Omental fat pad (tissue), 4 donors: ENCODE results near the gene HPS6. TPM values are rescaled to one million over a fixed set of nuclear protein-coding genes. Genes with fewer than 3 reads are reported as not detected.
"Not testable (repeated sequence)": the region's sequence is repeated elsewhere in the genome, so short reads cannot be mapped to it uniquely, and the experiment has no call there.

Experiments used
- ATAC-seq: fragments of 150-250 bp; one replicate; pipeline ENCODE4 v1.9.1; 2016; ENCODE audit warnings: mild to moderate bottlenecking, moderate library complexity; ENCODE audit not compliant: low FRiP score
- DNase-seq: peaks from one replicate; pipeline ENCODE4 v3.0.0-alpha.2; 2019; ENCODE audit warnings: low spot score
- total RNA-seq, 4 donors: library from RNA; depleted of rRNA; stranded (reverse); fragments of >200 nt; gene quantifications; one replicate each; pipeline ENCODE4 v1.1.0, GENCODE V29; 2016
- TF ChIP-seq, protein P1 (sequence below), 3 donors: fragments of 450-650 bp; IDR thresholded peaks; one replicate each; pipeline ENCODE4 v1.5.1; 2016 to 2017; ENCODE audit warnings: antibody characterized with exemption in 3 of 3, mild to moderate bottlenecking in 3 of 3, moderate library complexity in 2 of 3

HPS6 gene
- total RNA-seq, 4 donors from 2014 or later = 14.1 to 31.5 (median 22.5) TPM

- DNase-seq (no peak), ATAC-seq (no peak)
- TF ChIP-seq, protein P1, sequence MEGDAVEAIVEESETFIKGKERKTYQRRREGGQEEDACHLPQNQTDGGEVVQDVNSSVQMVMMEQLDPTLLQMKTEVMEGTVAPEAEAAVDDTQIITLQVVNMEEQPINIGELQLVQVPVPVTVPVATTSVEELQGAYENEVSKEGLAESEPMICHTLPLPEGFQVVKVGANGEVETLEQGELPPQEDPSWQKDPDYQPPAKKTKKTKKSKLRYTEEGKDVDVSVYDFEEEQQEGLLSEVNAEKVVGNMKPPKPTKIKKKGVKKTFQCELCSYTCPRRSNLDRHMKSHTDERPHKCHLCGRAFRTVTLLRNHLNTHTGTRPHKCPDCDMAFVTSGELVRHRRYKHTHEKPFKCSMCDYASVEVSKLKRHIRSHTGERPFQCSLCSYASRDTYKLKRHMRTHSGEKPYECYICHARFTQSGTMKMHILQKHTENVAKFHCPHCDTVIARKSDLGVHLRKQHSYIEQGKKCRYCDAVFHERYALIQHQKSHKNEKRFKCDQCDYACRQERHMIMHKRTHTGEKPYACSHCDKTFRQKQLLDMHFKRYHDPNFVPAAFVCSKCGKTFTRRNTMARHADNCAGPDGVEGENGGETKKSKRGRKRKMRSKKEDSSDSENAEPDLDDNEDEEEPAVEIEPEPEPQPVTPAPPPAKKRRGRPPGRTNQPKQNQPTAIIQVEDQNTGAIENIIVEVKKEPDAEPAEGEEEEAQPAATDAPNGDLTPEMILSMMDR (IDR thresholded peaks at IDR 0.05) = no peak
Measured at GRCh38 chr10:102038410-102038809, 26.7 kb upstream of the HPS6 start.

DNA sequence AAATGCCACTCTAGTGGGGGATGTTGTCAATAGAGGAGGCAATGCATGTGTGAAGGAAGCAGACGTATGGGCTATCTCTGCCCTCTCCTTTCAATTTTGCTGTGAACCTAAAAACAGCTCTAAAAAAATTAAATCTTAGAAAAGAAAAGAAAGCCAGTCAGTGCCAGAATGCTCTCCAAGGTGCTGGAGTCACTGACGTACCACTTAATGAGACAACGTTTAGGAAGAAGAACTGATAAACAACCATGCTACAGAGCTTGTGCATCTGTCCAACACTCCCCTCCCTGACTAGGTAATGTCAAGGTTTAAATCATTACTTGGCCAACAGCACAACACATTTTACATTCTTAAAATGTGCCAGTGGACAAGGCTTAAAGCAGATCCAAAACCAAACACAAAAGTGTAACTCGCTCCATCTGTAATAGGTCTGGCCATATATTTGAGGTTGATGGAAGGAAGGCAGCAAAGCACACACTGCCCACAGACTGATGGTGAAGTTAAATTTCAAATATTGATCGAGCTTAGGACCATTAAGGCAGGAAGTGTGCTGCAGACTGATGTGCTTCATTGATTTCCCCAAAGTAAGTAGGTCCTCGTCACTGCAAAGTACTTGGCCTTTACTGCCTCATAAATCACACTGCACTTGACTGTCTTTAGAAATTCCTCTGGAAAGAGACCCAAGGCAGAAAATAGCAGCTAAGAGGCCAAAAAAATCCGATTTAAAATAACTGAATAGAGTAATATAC is 24.7 kb upstream of the HPS6 start:
- no peak for ATAC-seq
- TF ChIP-seq, protein P1 (IDR thresholded peaks at IDR 0.05) = no peak
- DNase-seq = no peak

GRCh38 chr10:102045292-102045691 is 19.9 kb upstream of the HPS6 start:
- DNase-seq (no peak), ATAC-seq (no peak)
- TF ChIP-seq, protein P1 (IDR thresholded peaks at IDR 0.05) = no peak

DNA sequence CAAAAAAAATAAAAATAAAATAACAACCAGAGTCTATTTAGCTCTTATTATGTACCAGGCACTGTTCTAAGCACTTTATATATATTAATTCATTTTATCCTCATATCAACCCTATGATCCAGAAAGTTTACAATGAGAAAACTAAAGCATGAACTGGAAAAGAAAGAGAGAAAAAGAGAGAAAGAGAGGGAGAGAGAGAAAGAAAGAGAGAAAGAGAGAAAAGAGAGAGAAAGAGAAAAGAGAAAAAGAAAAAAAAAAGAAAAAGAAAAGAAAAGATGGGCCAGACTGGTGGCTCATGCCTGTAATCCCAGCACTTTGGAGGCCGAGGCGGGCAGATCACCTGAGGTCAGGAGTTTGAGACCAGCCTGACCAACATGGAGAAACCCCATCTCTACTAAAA is 19.1 kb upstream of the HPS6 start:
- TF ChIP-seq, protein P1 (IDR thresholded peaks at IDR 0.05) = no peak
- ATAC-seq (no peak), DNase-seq (no peak)

DNA sequence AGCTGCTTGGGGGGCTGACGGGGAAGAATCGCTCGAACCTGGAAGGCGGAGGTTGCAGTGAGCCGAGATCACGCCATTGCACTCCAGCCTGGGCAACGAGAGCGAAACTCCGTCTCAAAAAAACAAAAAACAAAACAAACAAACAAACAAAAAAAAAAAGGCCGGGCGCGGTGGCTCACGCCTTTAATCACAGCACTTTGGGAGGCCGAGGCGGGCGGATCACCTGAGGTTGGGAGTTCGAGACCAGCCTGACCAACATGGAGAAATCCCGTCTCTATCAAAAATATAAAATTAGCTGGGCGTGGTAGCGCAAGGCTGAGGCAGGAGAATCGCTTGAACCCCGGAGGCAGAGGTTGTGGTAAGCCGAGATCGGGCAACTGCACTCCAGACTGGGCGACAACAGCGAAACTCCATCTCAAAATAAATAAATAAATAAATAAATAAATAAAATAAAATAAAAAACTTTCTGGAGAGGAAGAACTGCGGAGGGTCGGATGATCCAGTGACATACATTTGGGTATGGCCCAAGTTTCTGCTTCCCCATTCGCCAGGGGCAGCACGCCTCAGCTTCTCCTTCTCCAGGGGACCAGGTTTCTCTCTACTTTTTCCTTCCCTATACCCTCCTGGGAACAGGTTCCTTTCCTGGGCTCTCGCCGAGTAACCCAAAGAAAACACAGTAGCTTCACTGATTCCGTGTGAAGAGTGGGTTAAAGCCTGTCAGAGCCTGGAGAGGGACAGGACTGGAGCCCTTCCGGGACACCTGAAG is 10.1 kb upstream of the HPS6 start:
- ATAC-seq = not testable (repeated sequence)

DNA sequence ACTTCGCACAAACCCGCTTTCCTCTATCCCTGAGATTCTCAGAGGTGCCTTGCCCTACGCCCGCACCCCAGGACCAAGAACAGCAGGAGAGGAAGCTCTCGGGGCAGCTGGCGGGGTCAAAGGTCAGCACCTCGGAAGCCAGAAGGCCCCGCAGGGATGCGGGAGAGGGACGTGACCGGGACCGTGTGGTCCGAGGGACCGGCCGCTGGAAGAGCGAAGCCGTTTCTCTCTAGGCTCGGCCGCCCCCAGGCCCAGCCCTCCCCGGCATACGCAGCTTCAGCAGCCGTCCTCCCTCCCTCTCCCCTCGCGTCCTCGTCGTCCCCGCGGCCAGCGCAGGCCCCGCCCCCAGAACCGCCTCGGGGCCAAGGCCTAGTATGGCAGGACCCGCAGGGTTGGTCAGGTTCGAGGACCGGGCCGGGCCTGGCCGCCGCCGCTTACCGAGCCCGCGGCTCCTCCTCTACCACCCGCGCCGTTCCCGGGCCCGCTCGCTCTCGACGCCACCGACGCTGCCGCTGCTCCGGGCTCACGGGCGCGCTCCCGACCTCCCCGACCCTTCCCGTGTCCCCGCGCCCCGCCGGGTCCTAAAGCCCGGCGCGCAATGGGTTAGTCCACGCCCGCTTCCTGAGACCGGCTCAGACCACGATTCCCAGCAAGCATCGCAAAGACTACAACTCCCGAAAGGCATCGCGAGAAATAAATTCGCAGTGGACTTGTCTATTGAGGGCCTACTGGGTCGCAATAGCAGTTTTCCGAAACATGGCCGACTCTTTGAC is 9.3 kb upstream of the HPS6 start, which contains the start of gene ARMH3:
TSS of gene ARMH3 (minus strand) at position 527 of the 773 bp plus-strand sequence. CDS start 16,059 bp downstream, outside the sequence.
- TF ChIP-seq, protein P1 (IDR thresholded peaks at IDR 0.05) = no peak
- ATAC-seq (peak; percentile 97), DNase-seq (peak; percentile 68)

More for the DNA sequence above, 10.1 kb upstream of the HPS6 start:
- DNase-seq = not testable (repeated sequence)

DNA sequence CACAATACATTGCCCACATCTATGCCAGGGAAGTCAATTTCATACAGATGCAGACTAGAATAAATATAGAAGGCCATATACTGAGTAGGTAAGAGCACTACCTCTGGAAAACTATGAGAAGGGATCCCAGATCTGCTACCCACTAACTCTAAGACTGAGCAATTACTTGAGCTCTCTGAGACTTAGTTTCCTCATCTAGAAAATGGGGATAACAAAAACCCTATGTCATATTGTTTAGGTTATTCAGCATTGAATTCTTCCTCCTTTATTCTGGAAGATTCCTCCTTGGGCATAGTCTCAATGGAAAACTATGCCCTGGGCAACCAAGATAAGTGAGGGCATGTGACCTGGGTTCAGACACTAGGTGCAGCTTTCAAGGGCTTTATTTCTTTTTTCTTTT is 5.2 kb upstream of the HPS6 start:
- no peak for DNase-seq
- TF ChIP-seq, protein P1 (IDR thresholded peaks at IDR 0.05) = no peak
- ATAC-seq = no peak
